Stomach (tissue), 4 donors: Measurements from ENCODE around the gene COL23A1.

Experiments used
- POLR2A ChIP-seq, 4 donors: fragments of 450-650 bp; IDR thresholded peaks; one replicate each; pipeline ENCODE4 v1.6.1; 2016; ENCODE audit warnings: antibody characterized with exemption in 4 of 4, control low read depth in 2 of 4, mild to moderate bottlenecking in 1 of 4, moderate library complexity in 1 of 4
- POLR2AphosphoS5 ChIP-seq, 3 donors: sonication (generic); formaldehyde crosslinking; IDR thresholded peaks; one replicate each; pipeline ENCODE4 v1.6.1; 2016; ENCODE audit warnings: antibody characterized with exemption in 3 of 3

DNA sequence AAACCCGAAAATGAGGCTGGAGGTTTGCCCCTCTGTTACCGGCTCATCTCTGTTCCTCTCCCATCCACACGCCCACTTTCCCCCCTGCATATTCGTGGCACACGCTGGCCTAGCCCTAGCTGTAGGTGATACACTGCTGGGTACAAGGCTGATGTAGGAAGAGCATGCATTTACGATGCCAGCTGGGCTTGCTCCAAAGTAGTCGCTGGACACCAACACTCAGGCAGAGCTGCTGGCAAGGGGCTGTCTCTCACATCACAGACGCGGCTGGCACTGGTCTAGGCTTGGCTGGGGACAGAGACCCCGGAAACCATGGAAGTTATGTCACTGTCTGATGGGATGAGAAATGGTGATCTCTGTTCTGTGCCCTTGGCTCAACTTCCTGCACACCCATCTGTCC lies 347.8 kb downstream of the COL23A1 start:
- TF ChIP-seq POLR2A (IDR thresholded peaks at IDR 0.05), result no peak
- no peak for TF ChIP-seq POLR2AphosphoS5 (IDR thresholded peaks at IDR 0.05)
